ENCODE data around the gene ZSWIM6. TPM values are rescaled to one million over a fixed set of nuclear protein-coding genes. Genes with fewer than 3 reads are reported as not detected.

Gene ZSWIM6
- total and polyA plus RNA-seq, 4 donors, result 5.9 to 21.6 (median 13.3) TPM

DNA sequence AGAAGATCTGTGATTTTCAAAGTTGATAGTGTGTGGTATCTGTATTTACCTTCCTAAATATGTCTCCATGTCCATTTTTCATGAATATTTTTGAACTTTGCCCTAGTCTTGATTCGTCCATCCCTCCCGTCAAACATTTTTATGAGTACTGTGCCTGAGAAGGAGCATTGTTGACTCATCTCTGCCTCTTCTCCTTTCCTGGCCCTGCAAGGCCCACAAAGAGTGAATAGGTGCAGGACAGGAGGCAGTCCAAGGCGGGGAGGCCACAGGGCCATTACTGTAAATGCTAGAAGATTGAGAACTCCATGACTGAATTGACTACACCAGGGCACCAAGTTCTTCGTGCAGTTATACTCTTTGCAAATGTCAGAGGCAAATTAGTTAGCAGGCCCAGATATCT, 200.9 kb downstream of the ZSWIM6 start:
- DNase-seq, result no peak
- Histone ChIP-seq H3K4me3 (no peak overlapping the region), H3K27me3 (ENCODE audit: control insufficient read depth in 3 of 3, insufficient read depth in 3 of 3, low read length in 2 of 3) (no peaks in the 10 kb centered on the region), H3K9me3 (ENCODE audit: control insufficient read depth in 4 of 4, insufficient read depth in 3 of 4, low read length in 3 of 4) (peaks cover 0 to 3% (median 1%) of the 10 kb centered on the region in 4 donors), H3K4me1 (ENCODE audit: control insufficient read depth in 5 of 5, insufficient read depth in 5 of 5, low read length in 5 of 5) (no peaks in the 10 kb centered on the region), H3K9ac (ENCODE audit: insufficient read depth in 1 of 2, low read length in 2 of 2) (no peak overlapping the region), H3K27ac (ENCODE audit: low read depth in 1 of 2, low read length in 1 of 2) (no peak overlapping the region), H3K36me3 (ENCODE audit: control insufficient read depth in 4 of 4, insufficient read depth in 4 of 4, low read length in 4 of 4) (peaks cover 12 to 33% (median 23%) of the 10 kb centered on the region in 4 donors)
- no peak for TF ChIP-seq CTCF (IDR thresholded peaks at IDR 0.05; ENCODE audit: control extremely low read depth, extremely low read depth)
- ATAC-seq (ENCODE audit: insufficient read depth, low FRiP score), result no peak
- 98 to 99% methylated on average over 4 of the region's 4 CpGs for WGBS, 2 donors

- H3K9me3 ChIP-seq (ENCODE audit: control insufficient read depth in 4 of 4, insufficient read depth in 3 of 4, low read length in 3 of 4), result peaks cover 0 to 3% (median 1%) of the 10 kb centered on the region in 4 donors
- H3K27ac ChIP-seq (ENCODE audit: low read depth in 1 of 2, low read length in 1 of 2), result no peak overlapping the region
- no peak overlapping the region for H3K4me3 ChIP-seq
- H3K27me3 ChIP-seq (ENCODE audit: control insufficient read depth in 3 of 3, insufficient read depth in 3 of 3, low read length in 2 of 3), result no peaks in the 10 kb centered on the region
- no peak overlapping the region for H3K9ac ChIP-seq (ENCODE audit: insufficient read depth in 1 of 2, low read length in 2 of 2)
- WGBS, 2 donors, result 49 to 78% methylated on average over 5 of the region's 5 CpGs
- DNase-seq, result no peak
- no peaks in the 10 kb centered on the region for H3K4me1 ChIP-seq (ENCODE audit: control insufficient read depth in 5 of 5, insufficient read depth in 5 of 5, low read length in 5 of 5)
- no peak for ATAC-seq (ENCODE audit: insufficient read depth, low FRiP score)
- H3K36me3 ChIP-seq (ENCODE audit: control insufficient read depth in 4 of 4, insufficient read depth in 4 of 4, low read length in 4 of 4), result peaks cover 17 to 40% (median 27%) of the 10 kb centered on the region in 4 donors
- no peak for TF ChIP-seq CTCF (IDR thresholded peaks at IDR 0.05; ENCODE audit: control extremely low read depth, extremely low read depth)
Observed at GRCh38 chr5:61534481-61535267, 202.6 kb downstream of the ZSWIM6 start.

DNA sequence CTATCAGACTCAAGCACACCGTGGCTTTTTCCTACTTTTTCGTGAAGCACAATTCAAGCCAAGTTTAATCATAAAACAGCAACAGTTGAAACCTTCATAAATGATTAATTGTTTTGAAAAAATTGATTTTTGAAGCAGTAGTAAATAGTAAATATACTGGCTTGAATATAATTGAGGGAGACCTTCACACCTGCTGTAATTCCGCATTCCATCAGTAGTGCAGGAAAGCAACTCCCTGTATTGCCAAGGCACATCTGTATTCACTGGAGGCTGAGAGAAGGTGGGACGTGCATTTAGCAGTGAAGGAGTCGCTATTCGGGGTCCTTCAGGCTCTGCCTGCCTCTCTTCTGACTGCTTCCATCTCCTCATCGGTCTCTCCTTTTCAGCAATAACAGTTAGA, 203.8 kb downstream of the ZSWIM6 start:
- peaks cover 0 to 3% (median 1%) of the 10 kb centered on the region in 4 donors for H3K9me3 ChIP-seq (ENCODE audit: control insufficient read depth in 4 of 4, insufficient read depth in 3 of 4, low read length in 3 of 4)
- H3K9ac ChIP-seq (ENCODE audit: insufficient read depth in 1 of 2, low read length in 2 of 2), result no peak overlapping the region
- no peak overlapping the region for H3K4me3 ChIP-seq
- H3K4me1 ChIP-seq (ENCODE audit: control insufficient read depth in 5 of 5, insufficient read depth in 5 of 5, low read length in 5 of 5), result no peaks in the 10 kb centered on the region
- no peak for DNase-seq
- H3K36me3 ChIP-seq (ENCODE audit: control insufficient read depth in 4 of 4, insufficient read depth in 4 of 4, low read length in 4 of 4), result peaks cover 17 to 34% (median 28%) of the 10 kb centered on the region in 4 donors
- 96 to 97% methylated on average over 7 of the region's 7 CpGs for WGBS, 2 donors
- H3K27me3 ChIP-seq (ENCODE audit: control insufficient read depth in 3 of 3, insufficient read depth in 3 of 3, low read length in 2 of 3), result no peaks in the 10 kb centered on the region
- H3K27ac ChIP-seq (ENCODE audit: low read depth in 1 of 2, low read length in 1 of 2), result no peak overlapping the region
- ATAC-seq (ENCODE audit: insufficient read depth, low FRiP score), result no peak
- TF ChIP-seq CTCF (IDR thresholded peaks at IDR 0.05; ENCODE audit: control extremely low read depth, extremely low read depth), result no peak

Measured in lung (tissue), 12 donors.